Measurements from ENCODE around the gene KIF23. TPM values are rescaled to one million over a fixed set of nuclear protein-coding genes. Genes with fewer than 3 reads are reported as not detected.

Gene KIF23
- total RNA-seq, 5 donors from 2014 or later (not counting 1 experiment from before 2014, with no cell fraction given), result 0.36 to 2.2 (median 0.76) TPM

DNA sequence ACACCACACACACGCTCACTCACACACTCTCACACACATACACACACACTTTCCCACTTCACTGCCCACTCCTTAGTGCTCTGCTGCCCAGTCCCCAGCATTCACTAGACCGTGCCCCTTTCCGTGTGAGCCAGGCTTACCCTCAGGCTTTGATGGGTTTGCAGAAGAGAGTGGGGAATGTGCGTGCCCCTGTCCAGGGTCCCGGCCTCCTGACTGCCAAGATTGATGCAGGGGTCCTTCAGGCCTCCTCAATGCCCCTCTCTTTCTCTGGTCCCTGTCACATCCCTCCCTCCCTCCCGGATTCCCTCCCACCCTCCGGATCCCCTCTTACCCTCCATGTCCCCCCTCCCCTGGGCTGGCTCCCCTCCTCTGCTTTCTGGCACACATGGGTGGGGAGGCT is 27.9 kb upstream of the KIF23 start:
- Mint-ChIP-seq H3K9me3 (no peaks in the 10 kb centered on the region), H3K4me3 (no peak overlapping the region), H3K4me1 (no peaks in the 10 kb centered on the region), H3K27ac (no peak overlapping the region), H3K27me3 (peaks cover 0 to 3% of the 10 kb centered on the region in 2 donors), H3K36me3 (no peaks in the 10 kb centered on the region)
- Histone ChIP-seq H3K27me3 (replicated peaks in 1 of 2; ENCODE audit: control insufficient read depth in 2 of 2, extremely low read depth in 1 of 2, insufficient read depth in 2 of 2, low read length in 1 of 2) (peaks cover 0 to 3% of the 10 kb centered on the region in 2 experiments), H3K4me3 (ENCODE audit: control insufficient read depth in 1 of 2, extremely low read depth in 1 of 2, low read length in 1 of 2) (no peak overlapping the region), H3K27ac (ENCODE audit: low read length) (no peak overlapping the region), H3K9me3 (no peaks in the 10 kb centered on the region), H3K36me3 (ENCODE audit: control insufficient read depth in 2 of 2, extremely low read depth in 1 of 2, insufficient read depth in 1 of 2, low read length in 1 of 2) (no peaks in the 10 kb centered on the region), H3K4me1 (ENCODE audit: control insufficient read depth in 1 of 2, extremely low read depth in 1 of 2, insufficient read depth in 2 of 2, low read length in 2 of 2) (no peaks in the 10 kb centered on the region)
- 89% methylated on average over 1 of the region's 7 CpGs for WGBS (ENCODE audit: insufficient coverage)
- CTCF ChIA-PET, result no interaction called here
- DNase-seq (no peak), ATAC-seq (replicated peaks in 1 of 4) (no peak)
- POLR2A ChIA-PET, result no interaction called here

DNA sequence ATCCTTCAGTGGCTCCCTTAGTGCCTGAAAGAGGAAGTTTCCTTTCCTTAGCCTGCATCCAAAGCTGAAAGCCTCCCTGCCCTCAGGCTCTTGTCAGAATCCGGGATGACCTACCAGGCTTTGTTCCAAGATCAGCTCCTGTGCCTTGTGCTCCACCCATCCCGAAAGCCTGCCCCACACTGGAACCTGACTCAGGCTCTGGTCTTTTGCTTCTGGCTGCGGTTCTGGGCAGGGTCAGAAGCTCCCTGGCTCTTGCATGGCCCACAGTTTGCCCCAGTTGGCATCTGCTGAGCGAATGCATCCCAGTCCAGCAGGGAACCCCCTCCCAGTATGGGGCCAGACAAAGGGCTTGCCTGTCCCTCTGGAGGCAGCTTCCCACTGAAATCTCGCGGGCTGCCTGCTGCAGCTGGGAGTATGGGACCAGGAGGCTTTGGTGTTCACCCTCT is 25.9 kb upstream of the KIF23 start:
- H3K27me3 Mint-ChIP-seq, result peaks cover 0 to 1% of the 10 kb centered on the region in 2 donors
- Histone ChIP-seq H3K9me3 (no peaks in the 10 kb centered on the region), H3K27me3 (replicated peaks in 1 of 2; ENCODE audit: control insufficient read depth in 2 of 2, extremely low read depth in 1 of 2, insufficient read depth in 2 of 2, low read length in 1 of 2) (peaks cover 0 to 7% of the 10 kb centered on the region in 2 experiments), H3K4me3 (ENCODE audit: control insufficient read depth in 1 of 2, extremely low read depth in 1 of 2, low read length in 1 of 2) (no peak overlapping the region), H3K27ac (ENCODE audit: low read length) (no peak overlapping the region), H3K4me1 (ENCODE audit: control insufficient read depth in 1 of 2, extremely low read depth in 1 of 2, insufficient read depth in 2 of 2, low read length in 2 of 2) (no peaks in the 10 kb centered on the region), H3K36me3 (ENCODE audit: control insufficient read depth in 2 of 2, extremely low read depth in 1 of 2, insufficient read depth in 1 of 2, low read length in 1 of 2) (no peaks in the 10 kb centered on the region)
- POLR2A ChIA-PET, result no interaction called here
- no peak overlapping the region for H3K27ac Mint-ChIP-seq
- DNase-seq (no peak), ATAC-seq (replicated peaks in 1 of 4) (no peak)
- H3K4me1 Mint-ChIP-seq, result no peaks in the 10 kb centered on the region
- H3K9me3 Mint-ChIP-seq, result no peaks in the 10 kb centered on the region
- 85% methylated on average over 5 of the region's 6 CpGs for WGBS (ENCODE audit: insufficient coverage)
- H3K36me3 Mint-ChIP-seq, result no peaks in the 10 kb centered on the region
- CTCF ChIA-PET, result no interaction called here
- H3K4me3 Mint-ChIP-seq, result no peak overlapping the region

DNA sequence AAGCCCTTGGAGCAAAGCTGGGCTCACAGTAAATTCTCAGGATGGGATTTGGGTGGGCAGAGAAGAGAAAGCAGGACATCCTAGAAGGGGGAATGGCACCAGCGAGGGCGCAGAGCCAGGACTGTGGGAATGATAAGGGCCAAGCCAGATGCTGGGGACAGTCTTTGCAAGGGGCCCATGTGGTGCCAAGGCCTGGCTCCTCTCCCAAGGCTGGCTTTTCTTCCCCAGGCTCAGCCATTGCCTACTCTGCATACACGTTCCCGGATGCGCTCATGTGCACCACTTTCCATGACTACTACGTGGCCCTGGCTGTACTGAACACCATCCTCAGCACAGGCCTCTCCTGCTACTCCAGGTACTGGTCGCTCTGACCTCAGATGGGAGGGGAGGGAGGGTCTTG is 24.7 kb upstream of the KIF23 start:
- Histone ChIP-seq H3K36me3 (ENCODE audit: control insufficient read depth in 2 of 2, extremely low read depth in 1 of 2, insufficient read depth in 1 of 2, low read length in 1 of 2) (no peaks in the 10 kb centered on the region), H3K27ac (ENCODE audit: low read length) (no peak overlapping the region), H3K4me1 (ENCODE audit: control insufficient read depth in 1 of 2, extremely low read depth in 1 of 2, insufficient read depth in 2 of 2, low read length in 2 of 2) (peaks cover 0 to 2% of the 10 kb centered on the region in 2 experiments), H3K27me3 (replicated peaks in 1 of 2; ENCODE audit: control insufficient read depth in 2 of 2, extremely low read depth in 1 of 2, insufficient read depth in 2 of 2, low read length in 1 of 2) (peaks cover 0 to 12% of the 10 kb centered on the region in 2 experiments), H3K9me3 (no peaks in the 10 kb centered on the region), H3K4me3 (ENCODE audit: control insufficient read depth in 1 of 2, extremely low read depth in 1 of 2, low read length in 1 of 2) (no peak overlapping the region)
- no peak for DNase-seq
- H3K4me3 Mint-ChIP-seq, result no peak overlapping the region
- no peak overlapping the region for H3K27ac Mint-ChIP-seq
- CTCF ChIA-PET, result no interaction called here
- H3K36me3 Mint-ChIP-seq, result no peaks in the 10 kb centered on the region
- 97% methylated on average over 5 of the region's 7 CpGs for WGBS (ENCODE audit: insufficient coverage)
- H3K27me3 Mint-ChIP-seq, result peaks cover 0 to 1% of the 10 kb centered on the region in 2 donors
- no peaks in the 10 kb centered on the region for H3K9me3 Mint-ChIP-seq
- POLR2A ChIA-PET, result no interaction called here
- H3K4me1 Mint-ChIP-seq, result peaks cover 2% of the 10 kb centered on the region in 3 donors
- no peak for ATAC-seq (replicated peaks in 1 of 4)

DNA sequence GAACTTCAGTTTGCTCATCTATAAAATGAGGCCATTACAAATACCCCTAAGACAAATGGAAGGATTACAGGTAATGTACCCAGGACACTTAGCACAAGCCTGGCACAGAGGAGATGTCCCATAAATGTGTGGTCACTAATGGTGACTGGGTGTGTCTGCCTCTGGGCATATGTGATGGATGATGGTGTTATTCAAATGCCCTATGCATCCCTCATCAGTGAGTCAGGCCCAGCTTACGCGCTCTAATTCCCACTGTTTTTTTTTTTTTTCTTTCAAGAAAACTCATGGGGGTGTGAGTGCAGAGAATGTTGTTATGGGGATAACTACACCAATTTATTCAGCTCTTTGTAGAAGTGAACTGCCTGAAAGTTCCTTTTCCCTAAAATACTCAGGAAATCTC is 23.6 kb upstream of the KIF23 start:
- no peak overlapping the region for H3K27ac Mint-ChIP-seq
- no peak for DNase-seq
- Histone ChIP-seq H3K4me1 (ENCODE audit: control insufficient read depth in 1 of 2, extremely low read depth in 1 of 2, insufficient read depth in 2 of 2, low read length in 2 of 2) (peaks cover 0 to 7% of the 10 kb centered on the region in 2 experiments), H3K9me3 (no peaks in the 10 kb centered on the region), H3K27ac (ENCODE audit: low read length) (no peak overlapping the region), H3K36me3 (ENCODE audit: control insufficient read depth in 2 of 2, extremely low read depth in 1 of 2, insufficient read depth in 1 of 2, low read length in 1 of 2) (no peaks in the 10 kb centered on the region), H3K4me3 (ENCODE audit: control insufficient read depth in 1 of 2, extremely low read depth in 1 of 2, low read length in 1 of 2) (no peak overlapping the region), H3K27me3 (replicated peaks in 1 of 2; ENCODE audit: control insufficient read depth in 2 of 2, extremely low read depth in 1 of 2, insufficient read depth in 2 of 2, low read length in 1 of 2) (peaks cover 0 to 23% of the 10 kb centered on the region in 2 experiments)
- WGBS (ENCODE audit: insufficient coverage), result no CpG with 5 or more reads among the region's 2 CpGs
- H3K27me3 Mint-ChIP-seq, result peaks cover 0 to 5% of the 10 kb centered on the region in 2 donors
- ChIA-PET CTCF (interaction anchor here (0.7 to 1.1 kb wide), 2 partner anchors 13 to 1996 kb away, joined by 3 to 5 read pairs; no protein-coding TSS in a partner anchor), POLR2A (no interaction called here)
- no peaks in the 10 kb centered on the region for H3K9me3 Mint-ChIP-seq
- no peak for ATAC-seq (replicated peaks in 1 of 4)
- H3K4me3 Mint-ChIP-seq, result no peak overlapping the region
- no peaks in the 10 kb centered on the region for H3K36me3 Mint-ChIP-seq
- peaks cover 6 to 8% (median 7%) of the 10 kb centered on the region in 3 donors for H3K4me1 Mint-ChIP-seq

DNA sequence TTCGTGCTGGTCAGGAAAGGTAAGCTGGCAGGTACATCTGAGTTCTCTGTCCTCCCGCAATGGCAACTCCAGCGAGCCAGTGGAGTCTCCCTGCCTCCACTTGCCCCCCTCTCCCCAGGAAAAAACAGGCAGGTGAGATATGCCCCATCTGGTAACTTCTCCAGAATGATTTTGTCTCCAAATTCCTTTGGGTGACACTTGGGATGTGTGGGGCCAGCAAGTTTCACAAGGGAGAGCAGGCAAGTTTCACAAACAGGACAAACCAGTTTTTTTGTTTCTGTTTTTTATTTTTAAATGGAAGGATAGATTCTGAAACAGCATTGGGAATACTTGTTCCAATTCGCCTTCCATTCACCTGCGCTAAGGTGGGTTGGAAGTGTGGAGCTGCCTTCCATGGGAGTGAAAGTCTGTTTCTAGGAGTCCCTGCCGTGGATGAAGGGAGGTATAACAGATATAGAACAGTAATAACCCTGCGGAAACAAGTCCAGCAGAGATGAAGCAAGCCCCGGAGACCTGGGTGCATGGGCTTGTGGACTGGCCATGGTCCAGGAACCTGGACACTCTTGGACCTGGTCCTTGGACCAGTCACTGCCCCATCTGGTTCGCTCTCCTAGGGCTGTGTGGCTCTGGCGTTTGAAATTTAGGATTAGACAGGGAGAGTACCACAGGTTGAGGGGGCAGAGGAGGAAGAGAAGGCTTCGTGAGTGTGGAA is 22.9 kb upstream of the KIF23 start:
- H3K36me3 Mint-ChIP-seq, result no peaks in the 10 kb centered on the region
- H3K4me3 ChIP-seq (ENCODE audit: control insufficient read depth in 1 of 2, extremely low read depth in 1 of 2, low read length in 1 of 2), result no peak overlapping the region
- H3K27ac ChIP-seq (ENCODE audit: low read length), result no peak overlapping the region
- ChIA-PET CTCF (interaction anchor here (0.7 to 1.1 kb wide), 2 partner anchors 13 to 1995 kb away, joined by 3 to 5 read pairs; no protein-coding TSS in a partner anchor), POLR2A (no interaction called here)
- peaks cover 0 to 5% of the 10 kb centered on the region in 2 donors for H3K27me3 Mint-ChIP-seq
- H3K9me3 ChIP-seq, result no peaks in the 10 kb centered on the region
- no peak overlapping the region for H3K27ac Mint-ChIP-seq
- peaks cover 6 to 8% (median 7%) of the 10 kb centered on the region in 3 donors for H3K4me1 Mint-ChIP-seq
- no peaks in the 10 kb centered on the region for H3K36me3 ChIP-seq (ENCODE audit: control insufficient read depth in 2 of 2, extremely low read depth in 1 of 2, insufficient read depth in 1 of 2, low read length in 1 of 2)
- H3K27me3 ChIP-seq (replicated peaks in 1 of 2; ENCODE audit: control insufficient read depth in 2 of 2, extremely low read depth in 1 of 2, insufficient read depth in 2 of 2, low read length in 1 of 2), result peaks cover 0 to 29% of the 10 kb centered on the region in 2 experiments
- no peak for ATAC-seq (replicated peaks in 1 of 4)
- no peaks in the 10 kb centered on the region for H3K9me3 Mint-ChIP-seq
- no peak for DNase-seq
- WGBS (ENCODE audit: insufficient coverage), result 84% methylated on average over 10 of the region's 11 CpGs
- H3K4me3 Mint-ChIP-seq, result no peak overlapping the region
- peaks cover 0 to 7% of the 10 kb centered on the region in 2 experiments for H3K4me1 ChIP-seq (ENCODE audit: control insufficient read depth in 1 of 2, extremely low read depth in 1 of 2, insufficient read depth in 2 of 2, low read length in 2 of 2)

DNA sequence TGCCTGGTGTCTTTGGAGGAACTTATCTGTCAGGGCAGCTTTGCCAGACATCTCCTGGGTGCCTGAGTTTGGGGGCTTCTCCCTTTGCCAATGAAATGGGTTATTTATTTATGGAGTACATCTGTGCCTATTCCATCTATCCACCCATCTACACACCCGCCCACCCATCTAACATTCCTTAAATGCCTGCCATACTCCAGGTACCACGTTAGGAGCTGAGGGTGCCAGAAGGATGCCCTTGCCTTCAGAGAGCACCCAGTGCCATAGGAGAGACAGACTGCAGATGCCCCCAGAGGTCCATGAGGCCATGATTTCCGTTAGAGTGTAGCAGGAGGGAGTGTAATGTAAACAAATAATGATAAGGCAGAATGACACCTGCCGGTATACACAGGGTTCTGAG is 21.8 kb upstream of the KIF23 start:
- H3K36me3 Mint-ChIP-seq, result no peaks in the 10 kb centered on the region
- Histone ChIP-seq H3K9me3 (no peaks in the 10 kb centered on the region), H3K27ac (ENCODE audit: low read length) (no peak overlapping the region), H3K27me3 (replicated peaks in 1 of 2; ENCODE audit: control insufficient read depth in 2 of 2, extremely low read depth in 1 of 2, insufficient read depth in 2 of 2, low read length in 1 of 2) (peaks cover 0 to 31% of the 10 kb centered on the region in 2 experiments), H3K4me1 (ENCODE audit: control insufficient read depth in 1 of 2, extremely low read depth in 1 of 2, insufficient read depth in 2 of 2, low read length in 2 of 2) (peaks cover 0 to 7% of the 10 kb centered on the region in 2 experiments), H3K36me3 (ENCODE audit: control insufficient read depth in 2 of 2, extremely low read depth in 1 of 2, insufficient read depth in 1 of 2, low read length in 1 of 2) (no peaks in the 10 kb centered on the region), H3K4me3 (ENCODE audit: control insufficient read depth in 1 of 2, extremely low read depth in 1 of 2, low read length in 1 of 2) (no peak overlapping the region)
- peaks cover 0 to 5% of the 10 kb centered on the region in 2 donors for H3K27me3 Mint-ChIP-seq
- no peak for DNase-seq
- H3K4me1 Mint-ChIP-seq, result peaks cover 6 to 8% (median 7%) of the 10 kb centered on the region in 3 donors
- no peak overlapping the region for H3K4me3 Mint-ChIP-seq
- WGBS (ENCODE audit: insufficient coverage), result 72% methylated on average over 3 of the region's 4 CpGs
- ChIA-PET POLR2A (no interaction called here), CTCF (interaction anchor here in 1 of 2 donors (0.6 kb wide), 2 partner anchors 12 to 488 kb away, joined by 3 to 4 read pairs; no protein-coding TSS in a partner anchor)
- no peaks in the 10 kb centered on the region for H3K9me3 Mint-ChIP-seq
- ATAC-seq (replicated peaks in 1 of 4), result no peak
- no peak overlapping the region for H3K27ac Mint-ChIP-seq
